Cardiac muscle cell (in vitro differentiated cells and primary cell): ENCODE data around the gene CEP72. TPM values are rescaled to one million over a fixed set of nuclear protein-coding genes. Genes with fewer than 3 reads are reported as not detected.
"Not testable (repeated sequence)": the region's sequence is repeated elsewhere in the genome, so short reads cannot be mapped to it uniquely, and the experiment has no call there.

ENCODE experiments used
- DNase-seq, 2 donors: peaks; one replicate each; pipeline versions ENCODE4 v3.0.0 to v3.0.0-alpha.2; 2010 to 2017; ENCODE audit warnings: low read depth in 1 of 2, low spot score in 1 of 2
- H3K27ac ChIP-seq: fragments of 200-600 bp; sonication (generic); 2 replicates; pipeline ENCODE4 v1.5.1; 2016
- H3K27me3 ChIP-seq: fragments of 200-600 bp; sonication (generic); 2 replicates; pipeline ENCODE4 v1.6.0; 2016; ENCODE audit warnings: control low read depth
- H3K36me3 ChIP-seq: fragments of 200-600 bp; sonication (generic); 2 replicates; pipeline ENCODE4 v1.5.1; 2016; ENCODE audit warnings: control low read depth
- H3K4me1 ChIP-seq: fragments of 200-600 bp; sonication (generic); 2 replicates; pipeline ENCODE4 v1.8.1; 2017; ENCODE audit warnings: low read depth, mild to moderate bottlenecking, mixed run types
- H3K4me3 ChIP-seq: fragments of 200-600 bp; sonication (generic); 2 replicates; pipeline ENCODE4 v1.5.1; 2016; ENCODE audit warnings: mild to moderate bottlenecking
- H3K9me3 ChIP-seq: fragments of 200-600 bp; sonication (generic); 2 replicates; pipeline ENCODE4 v1.5.1; 2017; ENCODE audit warnings: low read depth, mild to moderate bottlenecking, control low read depth
- CTCF ChIP-seq: IDR thresholded peaks from 2 replicates; pipeline ENCODE4 v1.5.1; 2012; ENCODE audit warnings: low read depth, mild to moderate bottlenecking, low read length
- polyA plus RNA-seq: library from polyadenylated mRNA; unstranded; fragments of >200 nt; fragmentation: Nextera tagmentation; extraction: Ambion mirVana; gene quantifications from 2 replicates; pipeline ENCODE4 v1.2.1, GENCODE V29; 2016
- total RNA-seq: library from RNA; depleted of rRNA; stranded (reverse); fragments of >200 nt; gene quantifications from 2 replicates; pipeline ENCODE4 v1.2.3, GENCODE V29; 2016

CEP72 gene
- total and polyA plus RNA-seq, 2 experiments from 2014 or later, result 6.6 to 8.5 TPM

- no peaks in the 10 kb centered on the region for H3K4me1 ChIP-seq
- no peak overlapping the region for H3K4me3 ChIP-seq
- no peak overlapping the region for H3K27ac ChIP-seq
- no peaks in the 10 kb centered on the region for H3K36me3 ChIP-seq
- H3K9me3 ChIP-seq, result no peaks in the 10 kb centered on the region
- DNase-seq, result no peak
- H3K27me3 ChIP-seq, result peaks cover 2% of the 10 kb centered on the region
- TF ChIP-seq CTCF, result no peak
Measured at GRCh38 chr5:580436-580835, 31.7 kb upstream of the CEP72 start.

GRCh38 chr5:581266-581665, 30.9 kb upstream of the CEP72 start:
- TF ChIP-seq CTCF, result no peak
- Histone ChIP-seq H3K9me3 (no peaks in the 10 kb centered on the region), H3K27me3 (peaks cover 8% of the 10 kb centered on the region)

GRCh38 chr5:581941-582340, 30.2 kb upstream of the CEP72 start:
- Histone ChIP-seq H3K36me3 (no peaks in the 10 kb centered on the region), H3K9me3 (no peaks in the 10 kb centered on the region), H3K27me3 (peaks cover 15% of the 10 kb centered on the region), H3K4me3 (no peak overlapping the region), H3K27ac (no peak overlapping the region), H3K4me1 (no peaks in the 10 kb centered on the region)
- no peak for TF ChIP-seq CTCF
- DNase-seq, result no peak

More at GRCh38 chr5:581266-581665, 30.9 kb upstream of the CEP72 start:
- Histone ChIP-seq H3K4me1 (no peaks in the 10 kb centered on the region), H3K36me3 (no peaks in the 10 kb centered on the region), H3K4me3 (no peak overlapping the region), H3K27ac (no peak overlapping the region)
- DNase-seq, result no peak

- not testable (repeated sequence) for H3K4me3 ChIP-seq, DNase-seq, H3K27ac ChIP-seq, H3K4me1 ChIP-seq, H3K9me3 ChIP-seq, H3K36me3 ChIP-seq
- peaks cover 20% of the 10 kb centered on the region for H3K27me3 ChIP-seq
Measured at GRCh38 chr5:582445-582844, 29.7 kb upstream of the CEP72 start.

- no peak overlapping the region for H3K27ac ChIP-seq
- H3K36me3 ChIP-seq, result no peaks in the 10 kb centered on the region
- TF ChIP-seq CTCF, result no peak
- H3K4me1 ChIP-seq, result no peaks in the 10 kb centered on the region
- no peak overlapping the region for H3K4me3 ChIP-seq
- H3K9me3 ChIP-seq, result no peaks in the 10 kb centered on the region
- DNase-seq, result no peak
- peaks cover 20% of the 10 kb centered on the region for H3K27me3 ChIP-seq
Measured at GRCh38 chr5:582936-583635, 29.1 kb upstream of the CEP72 start.

GRCh38 chr5:583645-584044, 28.5 kb upstream of the CEP72 start:
- DNase-seq, result no peak
- Histone ChIP-seq H3K27me3 (peaks cover 23% of the 10 kb centered on the region), H3K4me1 (no peaks in the 10 kb centered on the region), H3K27ac (no peak overlapping the region), H3K9me3 (no peaks in the 10 kb centered on the region), H3K4me3 (no peak overlapping the region), H3K36me3 (no peaks in the 10 kb centered on the region)
- TF ChIP-seq CTCF, result no peak
